ENCODE data around the gene SDHAF3.

GRCh38 chr7:97104719-97105238, 12.7 kb upstream of the SDHAF3 start:
- peak; percentile 66 to 88 (median 84) for TF ChIP-seq CTCF (IDR thresholded peaks at IDR 0.05 in 8 of 11, conservative IDR thresholded peaks at IDR 0.05 in 3 of 11)
- TF ChIP-seq POLR2AphosphoS5 (IDR thresholded peaks at IDR 0.05) = peak in 1 of 3 donors; percentile 39
